Measurements from ENCODE around the gene NHLRC1.

Gene NHLRC1

GRCh38 chr6:18080544-18080943, 41.9 kb downstream of the NHLRC1 start:
- no peak for DNase-seq

- DNase-seq = no peak
These were observed 43.6 kb downstream of the NHLRC1 start for GRCh38 chr6:18078866-18079265.

GRCh38 chr6:18076231-18076630, 46.2 kb downstream of the NHLRC1 start:
- no peak for DNase-seq

- DNase-seq = no peak
These were observed 49.6 kb downstream of the NHLRC1 start for GRCh38 chr6:18072841-18073240.

GRCh38 chr6:18070486-18070885, 52.0 kb downstream of the NHLRC1 start:
- no peak for DNase-seq

Measured in NCI-H526 treated with DMSO at 0.1 percent for 48 hours (cell line).